ENCODE results near the gene OR7C2.

The OR7C2 gene

DNA sequence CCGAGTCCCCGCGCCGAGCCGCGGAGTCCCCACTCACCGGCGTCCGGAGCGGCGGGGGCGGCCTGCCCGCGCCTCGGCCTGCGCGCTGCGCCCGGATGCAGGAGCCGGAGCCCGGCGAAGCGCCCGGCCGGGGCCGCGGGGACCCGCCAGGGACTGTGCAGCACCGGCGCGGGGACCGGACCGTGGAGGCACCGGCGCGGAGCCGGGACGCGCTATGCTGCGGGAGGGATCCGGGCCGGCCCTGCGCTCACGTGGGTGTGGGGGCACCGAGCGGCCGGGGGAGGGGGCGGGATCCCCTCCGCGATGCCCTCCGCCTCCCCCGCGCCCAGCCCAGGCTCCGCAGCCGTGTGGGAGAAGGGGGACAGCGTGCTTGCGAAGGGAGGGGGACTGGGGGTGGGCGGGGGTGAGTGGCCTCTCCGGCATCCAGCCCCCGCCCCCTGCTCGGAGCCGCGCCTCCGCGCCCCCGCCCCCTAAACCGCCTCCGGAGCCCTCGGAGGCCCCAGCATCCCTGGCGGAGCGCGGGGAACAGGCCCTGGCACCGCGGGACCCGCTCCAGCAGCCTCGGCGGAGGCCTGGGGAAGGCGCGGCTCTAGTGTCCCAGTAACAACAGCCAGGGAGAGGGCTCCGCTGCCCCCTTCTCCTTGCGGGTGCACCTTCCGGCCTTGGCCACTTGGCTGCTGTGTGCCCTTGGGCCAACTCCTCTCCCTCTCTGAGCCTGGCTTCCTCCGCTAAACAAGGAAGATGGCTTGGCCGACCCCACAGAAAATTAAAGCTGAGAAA lies 38.4 kb downstream of the OR7C2 start, which contains the start of gene SLC1A6:
Gene SLC1A6 (minus strand): TSS at position 389 of the 780 bp plus-strand sequence. CDS start 6,954 bp downstream, outside the sequence.
- DNase-seq = no peak

DNA sequence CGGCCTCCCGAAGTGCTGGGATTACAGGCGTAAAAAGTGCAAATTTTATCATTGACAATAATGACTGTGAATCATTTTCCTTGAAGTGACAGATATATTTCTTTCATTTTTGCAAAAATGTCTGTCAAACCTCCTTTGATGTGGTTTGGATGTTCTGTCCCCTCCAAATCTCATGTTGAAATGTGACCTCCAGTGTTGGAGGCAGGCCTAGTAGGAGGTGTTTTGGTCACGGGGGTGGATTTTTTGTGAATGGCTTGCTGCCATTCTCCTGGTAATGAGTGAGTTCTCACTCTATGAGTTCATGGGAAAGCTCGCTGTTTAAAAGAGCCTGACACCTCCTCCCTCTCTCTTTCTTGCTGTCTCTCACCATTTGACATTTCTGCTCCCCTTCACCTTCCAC lies 43.8 kb downstream of the OR7C2 start:
- no peak for DNase-seq
